OCI-LY7 (cell line): ENCODE results near the gene SH3PXD2A. TPM values are rescaled to one million over a fixed set of nuclear protein-coding genes. Genes with fewer than 3 reads are reported as not detected.

Experiments
- BruUV-seq: library from RNA; stranded (reverse); fragments of 400-500 nt; replicated peaks from 2 replicates; lab custom pipeline; 2021; lab: Mats Ljungman, UMichigan
- CTCF ChIA-PET: fragments of 300-600 bp; sonication (Branson Sonifier 250); formaldehyde crosslinking; loops from one replicate; lab custom pipeline; 2022; ENCODE audit warnings: antibody characterized with exemption; ENCODE audit not compliant: unreplicated experiment; lab: Charles Lee
- POLR2A ChIA-PET: fragments of 300-600 bp; sonication (Branson Sonifier 250); formaldehyde crosslinking; loops from one replicate; lab custom pipeline; 2022; ENCODE audit warnings: antibody characterized with exemption; lab: Charles Lee
- DNase-seq: peaks from one replicate; pipeline ENCODE4 v3.0.0-alpha.2; 2015; ENCODE audit warnings: low spot score
- H2AFZ ChIP-seq: fragments of 200-600 bp; sonication (generic), shearing (Covaris generic); 2 replicates; pipeline ENCODE4 v1.6.1; 2014; ENCODE audit warnings: mild to moderate bottlenecking, antibody characterized with exemption, low read length, moderate library complexity
- H3K27ac ChIP-seq: fragments of 200-600 bp; sonication (generic); 2 replicates; pipeline ENCODE4 v1.5.1; 2014; ENCODE audit warnings: mixed run types, low read depth, mild to moderate bottlenecking, moderate library complexity, low read length, inconsistent platforms; ENCODE audit not compliant: poor library complexity, severe bottlenecking
- H3K36me3 ChIP-seq: fragments of 200-600 bp; sonication (generic); 2 replicates; pipeline ENCODE4 v1.6.1; 2014; ENCODE audit warnings: mild to moderate bottlenecking, antibody characterized with exemption, low read length, moderate library complexity, mixed read lengths; ENCODE audit not compliant: insufficient read depth
- H3K4me1 ChIP-seq: fragments of 200-600 bp; sonication (generic); 2 replicates; pipeline ENCODE4 v1.5.1; 2014; ENCODE audit warnings: mild to moderate bottlenecking, low read length; ENCODE audit not compliant: insufficient read depth, poor library complexity, severe bottlenecking
- H3K4me2 ChIP-seq: fragments of 200-600 bp; sonication (generic); 2 replicates; pipeline ENCODE4 v1.6.1; 2014; ENCODE audit warnings: mild to moderate bottlenecking, low read length
- H3K4me3 ChIP-seq: fragments of 200-600 bp; sonication (generic); 2 replicates; pipeline ENCODE4 v1.5.1; 2014; ENCODE audit warnings: mild to moderate bottlenecking, low read depth, low read length; ENCODE audit not compliant: poor library complexity, severe bottlenecking
- H3K79me2 ChIP-seq: fragments of 200-600 bp; sonication (generic); 2 replicates; pipeline ENCODE4 v1.6.1; 2016; ENCODE audit warnings: low read depth, mild to moderate bottlenecking, low read length, moderate library complexity, mixed read lengths; ENCODE audit not compliant: insufficient read depth
- H3K9me2 ChIP-seq: fragments of 200-600 bp; sonication (generic); 2 replicates; pipeline ENCODE4 v1.6.1; 2016; ENCODE audit warnings: mild to moderate bottlenecking, low read length, mixed read lengths; ENCODE audit not compliant: insufficient read depth
- H3K9me3 ChIP-seq: fragments of 200-600 bp; sonication (generic); 2 replicates; pipeline ENCODE4 v1.6.1; 2014; ENCODE audit warnings: mild to moderate bottlenecking, mixed run types, low read length, mixed read lengths
- H4K20me1 ChIP-seq: fragments of 200-600 bp; sonication (generic); 2 replicates; pipeline ENCODE4 v1.6.1; 2014; ENCODE audit warnings: mild to moderate bottlenecking, antibody characterized with exemption, low read length, moderate library complexity, mixed read lengths; ENCODE audit not compliant: insufficient read depth
- CTCF ChIP-seq: fragments of 200-600 bp; sonication (generic); conservative IDR thresholded peaks from 2 replicates; pipeline ENCODE4 v1.5.1; 2014; ENCODE audit warnings: mild to moderate bottlenecking, antibody characterized with exemption, low read length, moderate library complexity, mixed read lengths
- EZH2phosphoT487 ChIP-seq: fragments of 200-600 bp; sonication (generic); IDR thresholded peaks from 2 replicates; pipeline ENCODE4 v1.6.1; 2018; ENCODE audit warnings: low read depth, borderline replicate concordance, mild to moderate bottlenecking, mixed run types, antibody characterized with exemption, low read length, moderate library complexity, mixed read lengths
- intact Hi-C: fragments of 100-400 bp; cut with micrococcal nuclease; formaldehyde crosslinking; loops from one replicate; pipeline ENCODE4 v1.10.0; 2022; ENCODE audit not compliant: unreplicated experiment
- total RNA-seq, 2 experiments: library from RNA; depleted of rRNA in 1 of 2; stranded (reverse); fragments of >200 nt in 1 of 2; shearing (Covaris generic) in 1 of 2; gene quantifications; 2 replicates each; pipeline ENCODE4 v1.2.3, GENCODE V29; 2014 to 2022

Gene SH3PXD2A
- total RNA-seq, 2 experiments from 2014 or later: 0.85 to 5.9 TPM

GRCh38 chr10:103764296-103765088 lies 90.9 kb downstream of the SH3PXD2A start:
- Histone ChIP-seq H3K9me2 (no peaks in the 10 kb centered on the region), H3K27ac (peak overlapping the region; percentile 57), H3K4me2 (peak overlapping the region; percentile 72), H3K9me3 (no peaks in the 10 kb centered on the region), H3K79me2 (no peaks in the 10 kb centered on the region), H3K4me1 (peaks cover 43% of the 10 kb centered on the region), H4K20me1 (no peaks in the 10 kb centered on the region), H3K4me3 (peak overlapping the region; percentile 47), H2AFZ (peak overlapping the region; percentile 96), H3K36me3 (no peaks in the 10 kb centered on the region)
- BruUV-seq: no TSS peak
- DNase-seq: no peak
- POLR2A ChIA-PET: interaction anchor here (0.6 to 1.2 kb wide), 6 partner anchors 9 to 1634 kb away, joined by 3 to 4 read pairs (median 3); no protein-coding TSS in a partner anchor
- CTCF ChIA-PET: interaction anchor here (0.6 to 1.3 kb wide), 3 partner anchors 12 to 19 kb away, joined by 3 to 4 read pairs (median 3); no protein-coding TSS in a partner anchor
- intact Hi-C loops: no loop called here
- TF ChIP-seq EZH2phosphoT487: no peak
- no peak for TF ChIP-seq CTCF

- BruUV-seq: no TSS peak
- peak overlapping the region; percentile 96 for H2AFZ ChIP-seq
- no peaks in the 10 kb centered on the region for H3K36me3 ChIP-seq
- H3K4me1 ChIP-seq: peaks cover 43% of the 10 kb centered on the region
- POLR2A ChIA-PET: interaction anchor here (0.6 to 1.2 kb wide), 4 partner anchors 10 to 914 kb away, joined by 3 read pairs; no protein-coding TSS in a partner anchor
- H3K4me3 ChIP-seq: peak overlapping the region; percentile 47
- H3K4me2 ChIP-seq: peak overlapping the region; percentile 72
- peak; percentile 85 for DNase-seq
- no peaks in the 10 kb centered on the region for H3K9me2 ChIP-seq
- CTCF ChIA-PET: interaction anchor here (0.8 kb wide), 1 partner anchor 18 kb away, joined by 3 read pairs; no protein-coding TSS in a partner anchor
- intact Hi-C loops: no loop called here
- H4K20me1 ChIP-seq: no peaks in the 10 kb centered on the region
- TF ChIP-seq CTCF: 0 out of 2 replicates have a peak, but pooled peaks have one; percentile 22
- no peak for TF ChIP-seq EZH2phosphoT487
- H3K27ac ChIP-seq: peak overlapping the region; percentile 57
- no peaks in the 10 kb centered on the region for H3K9me3 ChIP-seq
- H3K79me2 ChIP-seq: no peaks in the 10 kb centered on the region
These were observed 91.8 kb downstream of the SH3PXD2A start for GRCh38 chr10:103763374-103764202.
